Activated T-cell treated with anti-CD3 and anti-CD28 coated beads for 4 hours (primary cell): ENCODE measurements around the gene ATP2A1.
"Not testable (repeated sequence)": the region's sequence is repeated elsewhere in the genome, so short reads cannot be mapped to it uniquely, and the experiment has no call there.

Experiments used
- DNase-seq: peaks from one replicate; pipeline ENCODE4 v3.0.0-alpha.2; 2020

The ATP2A1 gene

DNA sequence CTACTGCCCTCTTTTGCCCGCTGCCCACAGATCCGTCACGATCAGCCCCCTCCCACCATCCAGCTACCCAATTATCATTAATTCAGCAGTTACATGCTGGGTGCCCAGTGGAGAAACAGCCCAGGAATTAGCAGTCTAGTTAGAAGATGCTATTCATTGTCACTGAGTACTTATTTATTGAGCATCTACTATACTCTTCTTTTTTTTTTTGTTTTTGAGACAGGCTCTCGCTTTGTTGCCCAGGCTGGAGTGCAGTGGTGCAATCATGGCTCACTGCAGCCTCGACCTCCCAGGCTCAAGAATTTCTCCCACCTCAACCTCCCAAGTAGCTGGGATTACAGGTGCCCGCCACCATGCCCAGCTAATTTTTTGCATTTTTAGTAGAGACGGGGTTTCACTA, 61.5 kb downstream of the ATP2A1 start:
- not testable (repeated sequence) for DNase-seq

DNA sequence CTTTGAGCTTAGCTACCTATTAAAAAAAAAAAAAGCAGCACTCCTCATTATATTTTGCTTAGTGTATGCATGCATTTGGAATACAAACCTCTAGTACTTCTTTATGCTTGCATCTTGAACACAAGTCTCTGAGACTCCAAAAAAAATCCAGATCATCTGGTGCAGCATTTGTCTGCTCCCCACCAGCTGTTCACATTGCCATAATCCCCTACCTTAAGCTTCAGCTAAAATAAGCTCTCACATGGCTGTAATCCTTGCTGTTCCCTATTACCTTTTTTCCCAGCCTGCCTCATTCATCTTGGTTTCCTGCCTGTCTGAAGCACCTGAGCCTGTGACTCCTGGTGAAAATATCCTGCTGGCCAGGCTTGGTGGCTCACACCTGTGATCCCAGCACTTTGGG, 65.0 kb downstream of the ATP2A1 start:
- DNase-seq: no peak

DNA sequence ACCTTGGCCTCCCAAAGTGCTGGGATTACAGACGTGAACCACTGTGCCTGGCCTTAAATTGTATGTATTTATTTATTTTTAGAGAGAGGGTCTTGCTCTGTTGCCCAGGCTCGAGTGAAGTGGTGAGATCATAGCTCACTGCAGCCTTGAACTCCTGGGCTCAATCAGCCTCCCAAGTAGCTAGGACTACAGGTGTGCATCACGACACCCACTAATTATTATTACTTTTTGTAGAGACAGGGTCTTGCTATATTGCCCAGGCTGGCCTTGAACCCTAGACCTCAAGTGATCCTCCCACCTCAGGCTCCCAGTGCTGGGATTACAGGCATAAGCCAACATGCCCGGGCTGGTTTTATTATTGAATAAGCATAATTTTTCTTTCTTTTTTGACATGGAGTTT, 68.4 kb downstream of the ATP2A1 start:
- DNase-seq: no peak

DNA sequence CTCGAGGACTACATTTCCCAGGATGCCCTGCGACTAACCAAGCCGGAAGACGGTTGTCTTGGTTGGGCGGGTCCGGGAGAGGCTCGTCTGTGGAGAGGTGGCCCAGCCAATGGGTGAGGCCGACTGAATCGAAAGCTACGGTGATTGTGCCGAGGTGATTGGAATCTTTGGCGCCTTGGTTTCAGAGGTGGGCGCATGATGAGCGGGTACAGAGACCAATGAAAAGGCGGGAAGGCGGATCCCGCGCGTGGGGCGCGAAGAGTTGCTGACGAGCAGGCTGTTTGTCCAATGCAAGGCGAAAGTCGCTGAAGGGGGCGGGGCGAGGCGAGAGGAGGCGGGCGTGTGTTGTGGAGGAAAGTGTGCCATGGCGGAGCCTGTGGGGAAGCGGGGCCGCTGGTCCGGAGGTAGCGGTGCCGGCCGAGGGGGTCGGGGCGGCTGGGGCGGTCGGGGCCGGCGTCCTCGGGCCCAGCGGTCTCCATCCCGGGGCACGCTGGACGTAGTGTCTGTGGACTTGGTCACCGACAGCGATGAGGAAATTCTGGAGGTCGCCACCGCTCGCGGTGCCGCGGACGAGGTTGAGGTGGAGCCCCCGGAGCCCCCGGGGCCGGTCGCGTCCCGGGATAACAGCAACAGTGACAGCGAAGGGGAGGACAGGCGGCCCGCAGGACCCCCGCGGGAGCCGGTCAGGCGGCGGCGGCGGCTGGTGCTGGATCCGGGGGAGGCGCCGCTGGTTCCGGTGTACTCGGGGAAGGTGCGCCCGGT, 72.5 kb downstream of the ATP2A1 start, which contains the start of gene NFATC2IP:
NFATC2IP (plus strand) TSS at position 290 of the 762 bp plus-strand sequence; CDS start at position 365, 75 bp downstream.
- DNase-seq: peak; percentile 100

DNA sequence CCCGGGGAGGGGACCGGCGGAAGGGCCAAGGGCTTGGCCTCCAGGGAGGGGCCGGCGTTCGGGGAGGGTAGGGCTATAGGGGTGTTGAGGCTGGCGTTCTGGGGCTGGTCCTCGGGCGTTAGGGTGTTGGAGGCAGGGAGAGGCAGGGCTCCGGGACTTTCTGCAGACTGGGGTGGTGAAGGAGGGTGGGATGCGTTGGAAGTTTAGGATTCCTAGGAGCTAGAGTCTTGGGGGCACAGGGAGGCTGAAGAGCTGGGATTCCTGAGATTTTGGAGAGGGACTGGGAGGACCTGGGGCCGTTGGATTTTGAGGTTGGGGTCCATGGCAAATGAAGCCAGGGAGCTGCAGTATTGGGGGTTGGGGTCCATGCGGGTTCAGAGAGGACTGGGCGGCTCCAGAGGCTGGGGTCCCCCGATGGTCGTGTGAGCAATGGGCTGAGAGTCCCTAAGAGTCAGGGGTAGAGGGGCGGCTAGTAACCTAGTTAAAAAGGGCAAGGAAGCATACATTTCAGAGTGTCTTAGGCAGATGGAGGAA, 73.2 kb downstream of the ATP2A1 start:
- no peak for DNase-seq
